Uterus (tissue), 4 donors: ENCODE measurements around the gene MAD1L1. TPM values are rescaled to one million over a fixed set of nuclear protein-coding genes. Genes with fewer than 3 reads are reported as not detected.

Experiments used
- DNase-seq, 2 donors: peaks; one replicate each; pipeline ENCODE4 v3.0.0-alpha.2; 2019 to 2020
- H3K27ac ChIP-seq, 2 donors: fragments of 200-600 bp; sonication (generic); 1 replicate in 1 of 2; 2 replicates in 1 of 2; pipeline ENCODE4 v1.5.1; 2016 to 2018
- H3K27me3 ChIP-seq, 2 donors: fragments of 200-600 bp; sonication (generic); one replicate each; pipeline ENCODE4 v1.5.1; 2018 to 2019; ENCODE audit warnings: control low read depth in 1 of 2
- H3K36me3 ChIP-seq, 2 donors: fragments of 200-600 bp; sonication (generic); one replicate each; pipeline ENCODE4 v1.5.1; 2019; ENCODE audit warnings: control low read depth in 1 of 2
- H3K4me1 ChIP-seq, 2 donors: fragments of 200-600 bp; sonication (generic); one replicate each; pipeline ENCODE4 v1.5.1; 2018 to 2019; ENCODE audit warnings: control low read depth in 1 of 2
- H3K4me3 ChIP-seq, 2 donors: fragments of 200-600 bp; sonication (generic); 1 replicate in 1 of 2; 2 replicates in 1 of 2; pipeline ENCODE4 v1.5.1; 2018 to 2019; ENCODE audit warnings: mild to moderate bottlenecking in 1 of 2
- H3K9me3 ChIP-seq, 2 donors: fragments of 200-600 bp; sonication (generic); one replicate each; pipeline ENCODE4 v1.5.1; 2019; ENCODE audit warnings: control low read depth in 1 of 2
- POLR2A ChIP-seq, 2 donors: fragments of 450-650 bp; IDR thresholded peaks; one replicate each; pipeline ENCODE4 v1.6.1; 2016; ENCODE audit warnings: antibody characterized with exemption in 2 of 2, mild to moderate bottlenecking in 1 of 2, moderate library complexity in 1 of 2
- intact Hi-C: fragments of 100-400 bp; cut with DNase I; formaldehyde crosslinking; loops from one replicate; pipeline ENCODE4 v1.15.1; 2023; ENCODE audit warnings: low total_unique reads
- total RNA-seq, 4 donors: library from RNA; depleted of rRNA in 3 of 4; stranded (reverse); fragments of >200 nt in 3 of 4; gene quantifications; one replicate each; pipeline versions ENCODE4 v1.1.0 to v1.2.4, GENCODE V29; 2014 to 2023
- TF ChIP-seq, protein P1 (sequence below), 4 experiments: fragments of 200-600 bp in 2 of 4; fragments of 450-650 bp in 2 of 4; sonication (generic) in 2 of 4; IDR thresholded peaks; one replicate each; pipeline ENCODE4 v1.5.1; 2016 to 2019; ENCODE audit warnings: antibody characterized with exemption in 4 of 4, mild to moderate bottlenecking in 2 of 4, moderate library complexity in 1 of 4
- donor health status: DM: yes; HTN: yes; CAD: no.

MAD1L1 gene
- total RNA-seq, 4 donors from 2014 or later, result 13.3 to 37.4 (median 33.1) TPM

DNA sequence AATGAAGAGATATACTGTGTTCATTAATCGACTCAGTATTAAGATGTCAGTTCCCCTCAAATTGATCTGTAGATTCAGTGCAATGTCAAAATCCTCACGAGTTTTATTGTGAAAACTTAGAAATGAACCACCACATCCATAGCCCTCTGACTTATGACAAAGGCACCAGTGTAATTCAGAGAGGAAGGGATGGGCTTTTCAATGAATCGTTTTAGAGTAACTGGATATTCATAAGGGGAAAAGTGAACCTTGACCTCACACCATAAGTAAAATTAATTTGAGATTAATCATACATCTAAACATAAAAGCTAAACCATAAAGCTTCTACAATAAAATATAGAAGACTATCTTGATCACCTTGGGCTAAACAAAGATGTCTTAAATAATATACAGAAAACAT lies 434.6 kb downstream of the MAD1L1 start:
- no peak for DNase-seq
- H3K9me3 ChIP-seq, result peaks cover 0 to 9% of the 10 kb centered on the region in 2 donors

DNA sequence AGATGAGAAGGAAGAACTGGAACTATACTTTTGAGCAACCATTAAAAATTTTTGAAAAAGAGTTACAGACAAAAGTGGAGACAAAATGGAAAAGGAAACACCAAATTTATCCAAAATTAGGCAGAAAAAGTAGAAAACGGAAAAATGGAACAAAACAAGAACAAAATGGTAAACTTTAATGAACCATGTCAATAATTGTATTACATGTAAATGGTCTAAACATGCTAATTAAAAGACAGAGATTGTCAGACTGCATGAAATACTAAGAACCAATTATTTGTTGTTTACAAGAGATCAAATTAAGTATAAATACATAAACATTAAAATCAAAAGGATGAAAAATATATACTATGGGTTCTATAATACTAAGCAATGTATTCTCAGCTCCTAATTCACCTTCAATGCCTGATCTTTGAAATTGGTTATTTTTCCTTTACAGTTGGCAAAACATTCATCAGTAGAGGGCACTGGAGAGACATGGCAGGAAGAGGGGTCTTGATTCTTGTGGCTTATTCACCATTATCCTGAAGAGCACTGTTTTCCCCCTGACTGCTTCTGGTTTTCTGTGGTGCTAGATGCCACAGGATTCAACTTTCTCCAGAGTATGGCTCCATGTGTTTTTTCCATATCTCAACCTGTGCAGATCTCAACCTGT lies 437.7 kb downstream of the MAD1L1 start:
- H3K27me3 ChIP-seq, result no peaks in the 10 kb centered on the region
- no peaks in the 10 kb centered on the region for H3K36me3 ChIP-seq
- H3K4me3 ChIP-seq, result no peak overlapping the region
- intact Hi-C loops, result no loop called here
- H3K27ac ChIP-seq, result no peak overlapping the region
- no peak for DNase-seq
- TF ChIP-seq, protein P1, sequence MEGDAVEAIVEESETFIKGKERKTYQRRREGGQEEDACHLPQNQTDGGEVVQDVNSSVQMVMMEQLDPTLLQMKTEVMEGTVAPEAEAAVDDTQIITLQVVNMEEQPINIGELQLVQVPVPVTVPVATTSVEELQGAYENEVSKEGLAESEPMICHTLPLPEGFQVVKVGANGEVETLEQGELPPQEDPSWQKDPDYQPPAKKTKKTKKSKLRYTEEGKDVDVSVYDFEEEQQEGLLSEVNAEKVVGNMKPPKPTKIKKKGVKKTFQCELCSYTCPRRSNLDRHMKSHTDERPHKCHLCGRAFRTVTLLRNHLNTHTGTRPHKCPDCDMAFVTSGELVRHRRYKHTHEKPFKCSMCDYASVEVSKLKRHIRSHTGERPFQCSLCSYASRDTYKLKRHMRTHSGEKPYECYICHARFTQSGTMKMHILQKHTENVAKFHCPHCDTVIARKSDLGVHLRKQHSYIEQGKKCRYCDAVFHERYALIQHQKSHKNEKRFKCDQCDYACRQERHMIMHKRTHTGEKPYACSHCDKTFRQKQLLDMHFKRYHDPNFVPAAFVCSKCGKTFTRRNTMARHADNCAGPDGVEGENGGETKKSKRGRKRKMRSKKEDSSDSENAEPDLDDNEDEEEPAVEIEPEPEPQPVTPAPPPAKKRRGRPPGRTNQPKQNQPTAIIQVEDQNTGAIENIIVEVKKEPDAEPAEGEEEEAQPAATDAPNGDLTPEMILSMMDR (IDR thresholded peaks at IDR 0.05), result no peak
- TF ChIP-seq POLR2A (IDR thresholded peaks at IDR 0.05), result no peak
- H3K9me3 ChIP-seq, result peaks cover 0 to 6% of the 10 kb centered on the region in 2 donors
- H3K4me1 ChIP-seq, result no peaks in the 10 kb centered on the region

More for the DNA sequence above, 434.6 kb downstream of the MAD1L1 start:
- no peaks in the 10 kb centered on the region for H3K36me3 ChIP-seq
- H3K4me1 ChIP-seq, result no peaks in the 10 kb centered on the region
- intact Hi-C loops, result no loop called here
- no peak overlapping the region for H3K4me3 ChIP-seq
- no peak overlapping the region for H3K27ac ChIP-seq
- H3K27me3 ChIP-seq, result no peaks in the 10 kb centered on the region
- TF ChIP-seq POLR2A (IDR thresholded peaks at IDR 0.05), result no peak
- TF ChIP-seq, protein P1 (IDR thresholded peaks at IDR 0.05), result no peak

GRCh38 chr7:1787681-1788235 lies 445.0 kb downstream of the MAD1L1 start:
- no peaks in the 10 kb centered on the region for H3K27me3 ChIP-seq

GRCh38 chr7:1787241-1787640 lies 445.5 kb downstream of the MAD1L1 start:
- intact Hi-C loops, result no loop called here
- no peak for DNase-seq
- no peak overlapping the region for H3K27ac ChIP-seq
- H3K9me3 ChIP-seq, result peaks cover 0 to 8% of the 10 kb centered on the region in 2 donors
- no peaks in the 10 kb centered on the region for H3K36me3 ChIP-seq
- H3K4me1 ChIP-seq, result no peaks in the 10 kb centered on the region
- H3K27me3 ChIP-seq, result no peaks in the 10 kb centered on the region
- H3K4me3 ChIP-seq, result no peak overlapping the region
- TF ChIP-seq POLR2A (IDR thresholded peaks at IDR 0.05), result no peak
- TF ChIP-seq, protein P1 (IDR thresholded peaks at IDR 0.05), result no peak

More at GRCh38 chr7:1787681-1788235, 445.0 kb downstream of the MAD1L1 start:
- TF ChIP-seq POLR2A (IDR thresholded peaks at IDR 0.05), result no peak
- TF ChIP-seq, protein P1 (IDR thresholded peaks at IDR 0.05), result no peak
- Histone ChIP-seq H3K27ac (no peak overlapping the region), H3K36me3 (no peaks in the 10 kb centered on the region), H3K4me3 (no peak overlapping the region), H3K4me1 (no peaks in the 10 kb centered on the region), H3K9me3 (peaks cover 0 to 8% of the 10 kb centered on the region in 2 donors)
- intact Hi-C loops, result no loop called here
- DNase-seq, result no peak

DNA sequence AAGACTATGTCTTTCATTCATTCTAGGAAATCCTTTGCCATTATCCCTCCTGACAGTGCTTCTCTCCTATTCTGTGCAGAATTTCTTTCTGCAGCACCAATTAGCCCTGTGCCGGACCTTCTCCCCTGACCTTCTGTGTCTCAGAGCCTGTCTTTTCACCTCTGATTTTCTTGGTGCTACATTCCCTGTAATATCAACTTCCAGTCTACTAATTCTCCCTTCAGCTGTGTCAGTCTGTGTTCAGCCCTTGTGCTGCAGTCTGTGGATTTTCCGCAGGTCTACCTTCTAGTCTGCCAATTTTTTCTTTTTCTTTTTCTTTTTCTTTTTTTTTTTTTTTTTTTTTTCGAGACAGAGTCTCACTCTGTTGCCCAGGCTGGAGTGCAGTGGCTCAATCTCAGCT lies 446.9 kb downstream of the MAD1L1 start:
- H3K27me3 ChIP-seq, result no peaks in the 10 kb centered on the region
- DNase-seq, result no peak
- H3K27ac ChIP-seq, result no peak overlapping the region

More for the DNA sequence above, 446.9 kb downstream of the MAD1L1 start:
- Histone ChIP-seq H3K36me3 (no peaks in the 10 kb centered on the region), H3K9me3 (peaks cover 0 to 4% of the 10 kb centered on the region in 2 donors), H3K4me1 (no peaks in the 10 kb centered on the region), H3K4me3 (no peak overlapping the region)
- intact Hi-C loops, result no loop called here
- TF ChIP-seq, protein P1 (IDR thresholded peaks at IDR 0.05), result no peak
- no peak for TF ChIP-seq POLR2A (IDR thresholded peaks at IDR 0.05)
